NCI-H2227 (cell line): ENCODE measurements around the gene NRG2.

Experiments used
- DNase-seq: peaks from one replicate; lab custom pipeline; 2025; ENCODE audit not compliant: unreplicated experiment; lab: John Stamatoyannopoulos, UW

The NRG2 gene

GRCh38 chr5:139817970-139818369 is 225.1 kb downstream of the NRG2 start:
- no peak for DNase-seq

- DNase-seq = no peak
Measured at GRCh38 chr5:139817362-139817761, 225.7 kb downstream of the NRG2 start.

DNA sequence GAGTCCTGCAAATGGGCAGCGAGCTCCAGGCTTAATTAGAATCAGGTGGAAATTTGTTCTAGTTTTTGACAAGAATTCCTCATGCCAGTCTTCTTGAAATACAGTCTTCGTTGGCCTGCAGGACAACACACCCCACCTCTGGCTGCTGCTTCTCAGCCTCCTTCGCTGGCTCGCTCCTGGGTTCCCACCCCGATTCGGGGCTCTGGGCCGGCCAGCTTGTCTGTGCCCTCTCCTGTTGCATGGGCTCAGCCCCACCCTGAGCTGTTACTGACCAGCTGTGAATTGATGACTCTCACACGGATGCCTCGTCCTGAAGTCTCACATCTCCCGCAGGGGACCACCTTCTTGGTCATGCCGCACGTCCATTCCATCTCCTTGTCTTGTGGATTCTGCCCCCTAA is 226.5 kb downstream of the NRG2 start:
- DNase-seq = no peak

- no peak for DNase-seq
Measured at GRCh38 chr5:139814704-139815280, 228.3 kb downstream of the NRG2 start.

DNA sequence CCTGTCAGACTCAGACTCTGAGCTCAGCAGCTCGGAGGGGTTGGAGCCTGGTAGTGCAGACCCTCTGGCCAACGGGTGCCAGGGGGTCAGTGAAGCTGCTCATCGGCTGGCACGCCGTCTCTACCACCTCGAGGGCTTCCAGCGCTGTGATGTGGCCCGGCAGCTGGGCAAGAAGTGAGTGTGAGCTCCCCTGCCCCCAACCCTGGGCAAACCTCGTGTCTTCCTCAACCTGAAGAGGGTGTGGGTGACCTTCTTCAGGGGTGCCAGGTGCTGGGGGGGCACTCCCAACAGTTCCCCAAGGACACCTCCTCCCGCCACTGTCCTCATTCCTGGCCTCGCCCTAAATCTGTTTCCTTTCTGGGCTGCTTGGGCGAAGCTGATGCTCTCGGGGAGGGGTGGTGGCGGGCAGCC is 228.9 kb downstream of the NRG2 start:
- DNase-seq = no peak

DNA sequence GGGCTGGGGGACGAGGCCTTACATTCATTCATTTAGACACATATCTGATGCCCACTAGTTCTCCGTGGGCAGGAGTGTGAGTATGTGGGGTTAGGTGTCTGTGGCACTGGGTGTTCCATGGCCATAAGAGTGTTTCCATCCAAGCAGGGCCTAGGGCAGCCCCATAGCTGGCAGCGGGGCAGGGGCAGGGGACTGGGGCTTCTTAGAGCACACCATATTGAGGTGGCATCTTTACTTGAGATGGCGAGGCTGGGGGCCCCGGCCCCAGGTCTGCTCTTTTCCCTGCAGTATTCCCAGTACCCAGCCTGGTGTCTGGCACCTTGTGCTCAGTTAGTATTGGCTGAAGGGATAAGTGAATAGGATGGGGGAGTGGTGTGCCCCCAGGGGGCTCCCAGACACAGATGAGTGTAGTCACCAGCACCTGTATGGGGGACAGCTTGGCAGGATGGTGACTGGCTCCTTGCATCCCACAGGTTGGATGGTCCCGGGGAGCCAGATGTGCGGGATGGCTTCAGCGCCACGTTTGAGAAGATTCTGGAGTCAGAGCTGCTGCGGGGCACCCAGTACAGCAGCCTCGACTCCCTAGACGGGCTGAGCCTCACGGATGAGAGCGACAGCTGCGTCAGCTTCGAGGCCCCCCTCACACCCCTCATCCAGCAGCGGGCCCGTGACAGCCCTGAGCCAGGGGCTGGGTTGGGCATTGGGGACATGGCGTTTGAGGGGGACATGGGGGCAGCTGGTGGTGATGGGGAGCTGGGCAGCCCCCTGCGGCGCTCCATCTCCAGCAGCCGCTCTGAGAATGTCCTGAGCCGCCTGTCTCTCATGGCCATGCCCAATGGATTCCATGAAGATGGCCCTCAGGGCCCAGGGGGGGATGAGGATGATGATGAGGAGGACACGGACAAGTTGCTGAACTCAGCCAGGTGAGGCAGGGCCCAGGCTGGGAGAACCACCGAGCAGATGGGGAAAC is 230.0 kb downstream of the NRG2 start:
- no peak for DNase-seq

DNA sequence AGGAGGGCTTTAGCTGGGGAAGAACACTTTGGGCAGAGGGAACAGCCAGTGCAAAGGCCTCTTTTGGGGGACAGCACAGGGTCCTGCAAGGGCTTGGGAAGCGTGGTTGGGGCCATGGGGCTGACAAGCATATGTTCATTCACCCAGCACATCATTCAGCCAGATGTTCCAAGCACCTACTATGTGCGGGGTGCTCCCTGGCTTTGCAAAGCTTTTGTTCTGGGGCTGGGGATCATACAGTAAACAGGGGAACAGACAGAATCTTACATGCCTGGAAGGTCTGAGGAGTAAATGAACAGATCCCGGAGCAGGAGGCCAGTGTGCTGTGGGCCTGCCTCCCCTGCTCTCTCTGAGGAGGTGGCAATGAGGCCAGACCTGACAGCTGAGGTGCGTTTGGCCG is 230.8 kb downstream of the NRG2 start:
- DNase-seq = no peak

GRCh38 chr5:139811274-139811607 is 231.9 kb downstream of the NRG2 start:
- DNase-seq = no peak

DNA sequence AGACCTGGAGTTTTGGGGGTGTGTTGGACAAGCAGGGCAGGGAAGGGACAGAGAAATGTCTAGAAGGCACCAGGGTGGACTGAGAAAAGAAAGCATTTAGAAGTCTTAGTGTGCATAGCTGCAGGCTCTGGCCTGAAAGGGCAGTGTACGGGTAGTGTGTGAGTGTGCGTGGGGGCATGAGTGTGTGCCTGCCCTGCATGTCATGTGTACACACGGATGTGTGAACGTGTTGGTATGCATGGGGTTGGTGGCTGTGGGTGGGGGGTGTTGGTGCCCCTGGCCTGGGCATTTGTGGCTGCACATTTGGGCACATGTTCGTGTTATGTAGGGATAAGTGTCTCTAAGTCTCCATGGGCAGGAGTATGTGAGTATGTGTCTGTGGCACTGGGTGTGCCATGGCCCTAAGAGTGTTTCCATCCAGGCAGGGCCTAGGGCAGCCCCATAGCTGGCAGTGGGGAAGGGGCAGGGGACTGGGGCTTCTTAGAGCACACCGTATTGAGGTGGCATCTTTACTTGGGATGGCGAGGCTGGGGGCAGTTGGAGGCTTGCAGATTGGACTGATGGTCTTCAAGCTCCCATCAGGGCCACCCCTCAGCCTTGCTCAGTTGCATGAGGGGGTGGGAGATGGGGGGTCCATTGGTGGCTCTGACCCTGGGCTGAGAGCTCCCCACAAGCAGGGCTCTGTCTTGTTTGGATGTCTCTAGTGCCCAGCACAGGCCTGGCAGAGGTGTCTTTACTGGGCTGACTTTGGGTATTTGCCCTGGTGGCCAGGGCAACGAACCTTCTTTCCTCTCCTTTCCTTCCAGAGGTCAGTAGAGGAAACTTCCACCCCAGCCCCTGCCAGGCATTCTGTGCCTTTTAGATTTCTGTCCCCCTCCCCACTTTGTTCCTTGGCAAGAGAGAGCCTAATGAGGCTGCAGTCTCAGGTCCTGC is 232.5 kb downstream of the NRG2 start:
- DNase-seq = no peak

DNA sequence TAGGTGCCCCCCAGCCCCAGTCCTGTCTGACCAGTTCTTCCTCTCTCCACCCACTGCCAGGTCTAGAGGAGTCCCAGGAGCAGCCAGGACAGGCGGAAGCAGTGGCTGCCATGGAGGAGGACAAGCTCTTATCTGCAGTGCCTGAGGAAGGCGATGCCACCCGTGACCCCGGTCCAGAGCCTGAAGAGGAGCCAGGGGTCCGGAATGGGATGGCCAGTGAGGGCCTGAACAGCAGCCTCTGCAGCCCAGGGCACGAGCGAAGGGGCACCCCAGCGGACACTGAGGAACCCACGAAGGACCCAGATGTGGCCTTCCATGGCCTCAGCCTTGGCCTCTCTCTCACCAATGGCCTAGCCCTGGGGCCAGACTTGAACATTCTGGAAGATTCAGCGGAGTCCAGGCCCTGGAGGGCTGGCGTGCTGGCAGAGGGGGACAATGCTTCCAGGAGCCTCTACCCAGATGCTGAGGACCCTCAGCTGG is 233.7 kb downstream of the NRG2 start:
- DNase-seq = no peak

- DNase-seq = no peak
Measured at GRCh38 chr5:139808481-139809330, 234.4 kb downstream of the NRG2 start.

DNA sequence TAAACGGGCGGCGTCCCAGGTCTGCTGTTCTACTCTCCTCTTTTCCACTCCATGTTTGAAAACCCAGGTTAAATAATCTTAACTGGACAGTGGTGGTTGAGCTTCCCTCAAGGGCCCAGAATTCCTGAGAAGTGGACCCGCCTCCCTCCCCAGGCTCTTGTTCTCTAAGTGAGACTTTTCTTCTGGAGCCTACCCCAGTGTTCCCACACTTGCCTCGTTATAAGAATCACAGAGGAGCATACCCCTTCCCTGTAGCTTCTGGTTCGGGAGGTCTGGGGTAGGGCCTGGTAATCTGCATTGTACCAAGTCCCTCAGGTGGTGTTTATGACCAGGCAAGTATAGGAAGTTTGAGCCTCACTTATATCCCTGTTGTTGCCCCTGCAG is 235.5 kb downstream of the NRG2 start:
- no peak for DNase-seq

DNA sequence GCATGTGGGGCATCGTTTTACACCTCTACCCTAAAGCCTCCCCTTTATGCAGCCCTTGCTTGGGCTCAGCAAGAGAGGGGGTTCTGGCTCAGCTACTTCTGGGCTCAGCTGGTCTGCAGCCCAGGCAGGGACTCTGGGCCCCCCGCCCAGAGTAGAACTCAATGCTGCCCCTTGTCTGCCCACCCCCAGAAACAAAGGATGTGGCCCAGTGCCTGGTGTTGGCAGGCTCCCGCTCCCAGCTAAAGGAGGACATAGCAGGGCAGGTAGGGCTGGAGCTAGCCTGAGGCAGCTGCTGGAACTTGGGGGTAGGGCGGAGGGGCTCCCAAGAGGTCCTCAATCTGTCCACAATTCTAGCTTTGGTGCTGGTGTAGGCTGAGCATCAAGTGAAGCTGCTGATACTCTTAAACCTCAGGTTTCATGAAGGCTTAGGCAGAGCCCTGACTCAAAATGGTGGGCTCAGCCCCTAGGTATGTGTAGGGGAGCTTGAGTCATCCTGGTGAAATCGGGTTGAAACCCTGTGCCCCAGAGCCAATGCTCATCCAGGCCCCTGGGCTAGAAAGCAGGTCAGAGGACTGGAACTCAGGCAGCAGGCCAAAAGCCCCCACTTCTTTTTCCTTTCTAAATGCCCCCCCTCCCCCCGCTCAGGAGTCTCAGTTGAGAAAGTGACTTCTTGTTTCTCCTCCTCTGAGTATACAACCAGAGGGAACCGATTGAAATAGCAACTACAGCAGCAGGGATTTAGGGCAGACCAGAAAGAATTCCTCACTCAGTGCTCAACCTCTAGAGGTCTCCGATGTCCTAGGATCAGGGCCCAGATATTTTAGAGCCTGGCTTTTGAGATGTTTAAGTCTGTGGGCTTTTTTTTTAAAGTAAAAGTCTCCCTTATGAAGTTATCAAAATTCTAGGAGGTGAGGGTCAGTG is 236.1 kb downstream of the NRG2 start:
- no peak for DNase-seq

DNA sequence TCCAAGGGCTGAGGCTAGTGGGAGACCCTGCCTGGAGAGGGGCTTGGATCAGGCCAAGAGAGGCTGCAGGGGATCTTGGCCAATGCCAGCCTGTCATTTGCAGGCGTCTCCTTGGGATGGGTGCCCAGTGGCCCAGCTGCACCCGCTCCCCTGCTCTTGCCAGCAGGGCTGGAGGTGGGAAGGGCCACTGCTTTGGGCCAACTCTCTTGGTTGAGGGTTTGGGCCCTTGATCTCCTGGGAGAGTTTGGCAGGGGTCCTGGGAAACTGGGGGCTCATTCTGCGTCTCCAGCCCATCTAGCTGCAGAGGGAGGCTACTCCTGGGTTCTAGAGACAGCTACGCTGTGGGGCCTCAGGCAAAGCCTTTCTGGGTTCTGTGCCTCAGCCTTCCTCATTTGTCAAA is 237.0 kb downstream of the NRG2 start:
- DNase-seq = no peak

GRCh38 chr5:139805545-139805944 is 237.6 kb downstream of the NRG2 start:
- DNase-seq = no peak

GRCh38 chr5:139804800-139805397 is 238.2 kb downstream of the NRG2 start:
- DNase-seq = no peak

GRCh38 chr5:139803978-139804377 is 239.1 kb downstream of the NRG2 start:
- no peak for DNase-seq

DNA sequence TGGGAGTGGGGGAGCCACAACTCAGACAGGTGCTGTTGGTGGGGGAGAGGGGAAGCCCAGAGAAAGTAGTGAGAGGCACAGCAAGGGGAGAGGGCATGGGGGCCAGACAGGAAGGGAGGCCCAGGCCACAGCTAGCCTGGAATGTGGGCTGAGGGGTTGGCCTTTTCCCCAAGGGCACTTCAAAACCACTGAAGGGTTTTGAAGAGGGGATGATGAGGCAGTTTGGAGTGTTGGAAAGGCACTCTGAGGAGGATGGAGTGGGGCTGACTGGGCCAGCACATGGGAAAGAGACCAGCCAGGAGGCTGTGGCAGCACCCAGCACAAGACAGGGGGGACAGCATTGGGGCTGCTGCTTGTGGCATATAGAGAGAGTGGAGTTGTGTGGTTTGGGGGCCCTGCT is 243.7 kb downstream of the NRG2 start:
- no peak for DNase-seq

GRCh38 chr5:139798883-139799282 is 244.2 kb downstream of the NRG2 start:
- no peak for DNase-seq
